ENCODE results near the gene FAM149A.

The FAM149A gene

DNA sequence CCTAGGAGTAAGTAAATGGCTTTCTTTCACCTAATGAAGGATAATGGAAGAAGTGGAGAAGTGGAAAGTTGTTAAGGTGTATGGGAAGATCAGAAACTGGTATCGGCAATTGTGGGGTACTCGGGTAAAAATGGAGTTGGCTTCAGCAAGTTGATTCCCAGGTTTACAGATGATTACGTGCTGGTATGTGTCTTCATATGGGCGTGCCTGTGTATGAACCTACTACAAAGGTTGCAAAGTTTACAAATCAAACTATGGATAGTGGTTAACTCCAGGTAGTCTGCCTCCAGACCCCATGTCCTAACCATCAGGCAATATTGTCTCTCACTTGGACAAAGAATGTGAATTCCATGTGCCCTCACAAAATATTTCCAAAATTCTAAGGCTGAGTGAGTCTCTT is 34.8 kb upstream of the FAM149A start:
- DNase-seq (ENCODE audit: low read depth) = no peak
- H3K4me3 ChIP-seq (ENCODE audit: low read depth, low read length) = peak overlapping the region; percentile 65
- TF ChIP-seq, protein P1, sequence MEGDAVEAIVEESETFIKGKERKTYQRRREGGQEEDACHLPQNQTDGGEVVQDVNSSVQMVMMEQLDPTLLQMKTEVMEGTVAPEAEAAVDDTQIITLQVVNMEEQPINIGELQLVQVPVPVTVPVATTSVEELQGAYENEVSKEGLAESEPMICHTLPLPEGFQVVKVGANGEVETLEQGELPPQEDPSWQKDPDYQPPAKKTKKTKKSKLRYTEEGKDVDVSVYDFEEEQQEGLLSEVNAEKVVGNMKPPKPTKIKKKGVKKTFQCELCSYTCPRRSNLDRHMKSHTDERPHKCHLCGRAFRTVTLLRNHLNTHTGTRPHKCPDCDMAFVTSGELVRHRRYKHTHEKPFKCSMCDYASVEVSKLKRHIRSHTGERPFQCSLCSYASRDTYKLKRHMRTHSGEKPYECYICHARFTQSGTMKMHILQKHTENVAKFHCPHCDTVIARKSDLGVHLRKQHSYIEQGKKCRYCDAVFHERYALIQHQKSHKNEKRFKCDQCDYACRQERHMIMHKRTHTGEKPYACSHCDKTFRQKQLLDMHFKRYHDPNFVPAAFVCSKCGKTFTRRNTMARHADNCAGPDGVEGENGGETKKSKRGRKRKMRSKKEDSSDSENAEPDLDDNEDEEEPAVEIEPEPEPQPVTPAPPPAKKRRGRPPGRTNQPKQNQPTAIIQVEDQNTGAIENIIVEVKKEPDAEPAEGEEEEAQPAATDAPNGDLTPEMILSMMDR (conservative IDR thresholded peaks at IDR 0.05; ENCODE audit: low read depth, low read length) = no peak

- no peak overlapping the region for H3K4me3 ChIP-seq (ENCODE audit: low read depth, low read length)
- TF ChIP-seq, protein P1 (conservative IDR thresholded peaks at IDR 0.05; ENCODE audit: low read depth, low read length) = no peak
- DNase-seq (ENCODE audit: low read depth) = no peak
Measured at GRCh38 chr4:186072516-186072915, 32.0 kb upstream of the FAM149A start.

GRCh38 chr4:186074189-186074588 is 30.3 kb upstream of the FAM149A start:
- no peak overlapping the region for H3K4me3 ChIP-seq (ENCODE audit: low read depth, low read length)
- DNase-seq (ENCODE audit: low read depth) = peak; percentile 2
- TF ChIP-seq, protein P1 (conservative IDR thresholded peaks at IDR 0.05; ENCODE audit: low read depth, low read length) = no peak

GRCh38 chr4:186078981-186079638 is 25.4 kb upstream of the FAM149A start:
- TF ChIP-seq, protein P1 (conservative IDR thresholded peaks at IDR 0.05; ENCODE audit: low read depth, low read length) = no peak
- peak; percentile 20 for DNase-seq (ENCODE audit: low read depth)
- no peak overlapping the region for H3K4me3 ChIP-seq (ENCODE audit: low read depth, low read length)

DNA sequence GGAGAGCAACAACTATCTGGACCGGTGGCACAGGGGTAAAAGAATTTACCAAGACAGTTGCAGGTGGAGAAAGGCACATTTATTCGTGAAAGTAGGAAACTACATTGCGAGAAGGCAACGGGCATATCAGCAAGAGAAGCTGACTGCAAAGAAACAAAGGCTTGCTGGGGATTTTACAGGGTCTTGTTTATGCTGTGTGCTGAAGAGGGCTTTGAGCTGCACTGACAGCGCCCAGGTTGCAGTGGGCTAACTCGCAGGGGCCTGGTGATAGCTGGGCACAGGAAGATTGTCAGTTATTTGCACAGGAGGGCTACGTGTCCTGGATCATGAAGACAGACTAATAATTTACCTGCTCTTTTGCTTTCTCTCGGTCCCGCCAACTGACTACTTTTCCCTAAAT is 24.8 kb upstream of the FAM149A start:
- DNase-seq (ENCODE audit: low read depth) = no peak
- TF ChIP-seq, protein P1 (conservative IDR thresholded peaks at IDR 0.05; ENCODE audit: low read depth, low read length) = no peak
- H3K4me3 ChIP-seq (ENCODE audit: low read depth, low read length) = no peak overlapping the region

- H3K4me3 ChIP-seq (ENCODE audit: low read depth, low read length) = peak overlapping the region; percentile 35
- TF ChIP-seq, protein P1 (conservative IDR thresholded peaks at IDR 0.05; ENCODE audit: low read depth, low read length) = no peak
- DNase-seq (ENCODE audit: low read depth) = no peak
Measured at GRCh38 chr4:186081202-186081807, 23.2 kb upstream of the FAM149A start.

DNA sequence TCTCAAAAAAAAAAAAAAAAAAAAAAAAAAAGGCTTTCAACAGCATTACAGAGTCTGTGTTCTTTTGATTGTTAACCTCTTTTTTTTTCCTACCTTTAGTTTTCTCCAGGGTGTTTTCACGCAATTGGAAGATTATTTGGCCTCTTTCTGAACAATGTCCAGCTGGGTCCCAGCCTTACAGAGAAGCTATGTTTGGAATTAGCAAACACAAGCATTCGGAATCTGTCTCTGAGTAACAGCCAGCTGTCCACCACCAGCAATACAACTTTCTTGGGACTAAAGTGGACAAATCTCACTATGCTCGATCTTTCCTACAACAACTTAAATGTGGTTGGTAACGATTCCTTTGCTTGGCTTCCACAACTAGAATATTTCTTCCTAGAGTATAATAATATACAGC is 22.3 kb upstream of the FAM149A start:
- H3K4me3 ChIP-seq (ENCODE audit: low read depth, low read length) = no peak overlapping the region
- DNase-seq (ENCODE audit: low read depth) = peak; percentile 24
- TF ChIP-seq, protein P1 (conservative IDR thresholded peaks at IDR 0.05; ENCODE audit: low read depth, low read length) = no peak

Data from choroid plexus epithelial cell (primary cell).